Right renal cortex interstitium (tissue), 3 donors: ENCODE results near the gene B3GALNT2. TPM values are rescaled to one million over a fixed set of nuclear protein-coding genes. Genes with fewer than 3 reads are reported as not detected.
"Not testable (repeated sequence)": the region's sequence is repeated elsewhere in the genome, so short reads cannot be mapped to it uniquely, and the experiment has no call there.

Source experiments
- DNase-seq, 3 donors: peaks; one replicate each; pipeline ENCODE4 v3.0.0-alpha.2; 2013; ENCODE audit warnings: low read depth in 3 of 3, low spot score in 2 of 3
- polyA plus RNA-seq, 3 donors: library from polyadenylated mRNA; unstranded; fragments of 120-200 nt; gene quantifications; one replicate each; pipeline ENCODE4 v1.2.1, GENCODE V29; 2013; ENCODE audit not compliant: insufficient read length in 3 of 3

B3GALNT2 gene
- 10 to 100 TPM; 23.0 to 26.1 (median 24.1) TPM for polyA plus RNA-seq

GRCh38 chr1:235504122-235504493 is at the start of gene B3GALNT2:
Gene B3GALNT2 (minus strand): TSS chr1:235504452. CDS start chr1:235504252, 200 bp downstream.
- DNase-seq, result peak in 1 of 3 donors; percentile 14

GRCh38 chr1:235553112-235553551 is 48.9 kb upstream of the B3GALNT2 start:
- DNase-seq, result no peak

- no peak for DNase-seq
Observed at GRCh38 chr1:235552146-235552716, 48.0 kb upstream of the B3GALNT2 start.

GRCh38 chr1:235549351-235550139 is 45.3 kb upstream of the B3GALNT2 start:
- no peak for DNase-seq

- DNase-seq, result not testable (repeated sequence)
Observed at GRCh38 chr1:235546369-235547155, 42.3 kb upstream of the B3GALNT2 start.

GRCh38 chr1:235545292-235545930 is 41.2 kb upstream of the B3GALNT2 start:
- peak in 1 of 3 donors; percentile 35 for DNase-seq

GRCh38 chr1:235542845-235543244 is 38.6 kb upstream of the B3GALNT2 start:
- not testable (repeated sequence) for DNase-seq

- DNase-seq, result no peak
Observed at GRCh38 chr1:235533476-235534168, 29.4 kb upstream of the B3GALNT2 start.

- no peak for DNase-seq
Observed at GRCh38 chr1:235532360-235532759, 28.1 kb upstream of the B3GALNT2 start.

- DNase-seq, result no peak
Observed at GRCh38 chr1:235527196-235527814, 23.1 kb upstream of the B3GALNT2 start.

- no peak for DNase-seq
Observed at GRCh38 chr1:235525314-235525713, 21.1 kb upstream of the B3GALNT2 start.

- DNase-seq, result no peak
Observed at GRCh38 chr1:235516862-235517446, 12.7 kb upstream of the B3GALNT2 start.

- no peak for DNase-seq
Observed at GRCh38 chr1:235515844-235516512, 11.7 kb upstream of the B3GALNT2 start.

GRCh38 chr1:235513495-235514366 is 9.5 kb upstream of the B3GALNT2 start:
- DNase-seq, result peak; percentile 50 to 72 (median 62)

- no peak for DNase-seq
Observed at GRCh38 chr1:235511470-235512240, 7.4 kb upstream of the B3GALNT2 start.

GRCh38 chr1:235510823-235511222 is 6.6 kb upstream of the B3GALNT2 start:
- no peak for DNase-seq

- DNase-seq, result no peak
Observed at GRCh38 chr1:235507623-235508022, 3.4 kb upstream of the B3GALNT2 start.
